ENCODE measurements around the gene PTCD2.
"Not testable (repeated sequence)": the region's sequence is repeated elsewhere in the genome, so short reads cannot be mapped to it uniquely, and the experiment has no call there.

PTCD2 gene

GRCh38 chr5:72298136-72298535 is 22.0 kb upstream of the PTCD2 start:
- DNase-seq = not testable (repeated sequence)

- DNase-seq = no peak
These were observed 21.5 kb upstream of the PTCD2 start for GRCh38 chr5:72298711-72299110.

GRCh38 chr5:72300590-72301339 is 19.4 kb upstream of the PTCD2 start:
- no peak for DNase-seq

GRCh38 chr5:72301557-72301956 is 18.6 kb upstream of the PTCD2 start:
- no peak for DNase-seq

GRCh38 chr5:72302171-72302570 is 18.0 kb upstream of the PTCD2 start:
- DNase-seq = no peak

GRCh38 chr5:72305194-72306142 is 14.7 kb upstream of the PTCD2 start:
- no peak for DNase-seq

- DNase-seq = no peak
These were observed 12.6 kb upstream of the PTCD2 start for GRCh38 chr5:72307573-72307967.

GRCh38 chr5:72307968-72308852 is 12.0 kb upstream of the PTCD2 start:
- peak; percentile 89 for DNase-seq

GRCh38 chr5:72308853-72309191 is 11.4 kb upstream of the PTCD2 start:
- DNase-seq = no peak

- DNase-seq = no peak
These were observed 7.0 kb upstream of the PTCD2 start for GRCh38 chr5:72313141-72313540.

GRCh38 chr5:72314571-72315172 is 5.5 kb upstream of the PTCD2 start:
- no peak for DNase-seq

GRCh38 chr5:72319435-72319975 is 668 bp upstream of the PTCD2 start:
- not testable (repeated sequence) for DNase-seq

- DNase-seq = no peak
These were observed 4.1 kb downstream of the PTCD2 start for GRCh38 chr5:72324189-72324825.

GRCh38 chr5:72325566-72326305 is 5.6 kb downstream of the PTCD2 start:
- DNase-seq = no peak

GRCh38 chr5:72326306-72326649 is 6.1 kb downstream of the PTCD2 start:
- DNase-seq = no peak

- no peak for DNase-seq
These were observed 8.0 kb downstream of the PTCD2 start for GRCh38 chr5:72328172-72328571.

GRCh38 chr5:72330712-72331111 is 10.5 kb downstream of the PTCD2 start:
- DNase-seq = no peak

- no peak for DNase-seq
These were observed 17.0 kb downstream of the PTCD2 start for GRCh38 chr5:72337159-72337558.

GRCh38 chr5:72338689-72339209 is 18.6 kb downstream of the PTCD2 start:
- DNase-seq = no peak

GRCh38 chr5:72346398-72346797 is 26.2 kb downstream of the PTCD2 start:
- no peak for DNase-seq

- no peak for DNase-seq
These were observed 27.7 kb downstream of the PTCD2 start for GRCh38 chr5:72347801-72348308.

Measured in SIG-M5 (cell line).